T-helper 17 cell (primary cell): ENCODE measurements around the gene TNFSF4. TPM values are rescaled to one million over a fixed set of nuclear protein-coding genes. Genes with fewer than 3 reads are reported as not detected.
A peak's percentile ranks its signal among the peaks of the same experiment; 100 is the strongest.

ENCODE experiments used
- ATAC-seq: fragments of 150-1000 bp; cut with Tn5 transposase; 2 replicates; pipeline ENCODE4 v1.10.0; 2021; ENCODE audit warnings: mild to moderate bottlenecking, moderate library complexity
- DNase-seq, 3 donors: peaks; one replicate each; pipeline versions ENCODE4 v3.0.0 to v3.0.0-alpha.2; 2020 to 2021
- H3K9me3 ChIP-seq: one replicate; pipeline ENCODE4 v1.7.0; 2013; ENCODE audit warnings: low read length, mild to moderate bottlenecking; ENCODE audit not compliant: control insufficient read depth, poor library complexity, severe bottlenecking
- H3K27ac Mint-ChIP-seq: one replicate; pipeline ENCODE4 v1.8.0; 2022; ENCODE audit warnings: mild to moderate bottlenecking, moderate library complexity, mixed read lengths
- H3K27me3 Mint-ChIP-seq: one replicate; pipeline ENCODE4 v1.8.0; 2022; ENCODE audit warnings: mixed read lengths
- H3K36me3 Mint-ChIP-seq: one replicate; pipeline ENCODE4 v1.8.0; 2022; ENCODE audit warnings: low read depth, mixed read lengths
- H3K4me1 Mint-ChIP-seq: one replicate; pipeline ENCODE4 v1.8.0; 2022; ENCODE audit warnings: mild to moderate bottlenecking, mixed read lengths
- H3K4me3 Mint-ChIP-seq: one replicate; pipeline ENCODE4 v1.8.0; 2022; ENCODE audit warnings: mild to moderate bottlenecking, moderate library complexity, mixed read lengths
- total RNA-seq, 4 donors: library from RNA in 2 of 4; stranded (reverse) in 2 of 4; gene quantifications; one replicate each; pipeline ENCODE4 v1.2.3 and lab custom pipeline; 2022 to 2026

The TNFSF4 gene
- total RNA-seq, 2 donors from 2014 or later: 1.9 to 16.0 TPM

- Mint-ChIP-seq H3K27me3 (no peaks in the 10 kb centered on the region), H3K4me1 (peaks cover 42% of the 10 kb centered on the region), H3K4me3 (peak overlapping the region; percentile 49), H3K36me3 (no peaks in the 10 kb centered on the region), H3K27ac (peak overlapping the region; percentile 97)
- H3K9me3 ChIP-seq: no peaks in the 10 kb centered on the region
- ATAC-seq: no peak
- no peak for DNase-seq
Measured at GRCh38 chr1:173204693-173205092, 2.4 kb downstream of the TNFSF4 start.

DNA sequence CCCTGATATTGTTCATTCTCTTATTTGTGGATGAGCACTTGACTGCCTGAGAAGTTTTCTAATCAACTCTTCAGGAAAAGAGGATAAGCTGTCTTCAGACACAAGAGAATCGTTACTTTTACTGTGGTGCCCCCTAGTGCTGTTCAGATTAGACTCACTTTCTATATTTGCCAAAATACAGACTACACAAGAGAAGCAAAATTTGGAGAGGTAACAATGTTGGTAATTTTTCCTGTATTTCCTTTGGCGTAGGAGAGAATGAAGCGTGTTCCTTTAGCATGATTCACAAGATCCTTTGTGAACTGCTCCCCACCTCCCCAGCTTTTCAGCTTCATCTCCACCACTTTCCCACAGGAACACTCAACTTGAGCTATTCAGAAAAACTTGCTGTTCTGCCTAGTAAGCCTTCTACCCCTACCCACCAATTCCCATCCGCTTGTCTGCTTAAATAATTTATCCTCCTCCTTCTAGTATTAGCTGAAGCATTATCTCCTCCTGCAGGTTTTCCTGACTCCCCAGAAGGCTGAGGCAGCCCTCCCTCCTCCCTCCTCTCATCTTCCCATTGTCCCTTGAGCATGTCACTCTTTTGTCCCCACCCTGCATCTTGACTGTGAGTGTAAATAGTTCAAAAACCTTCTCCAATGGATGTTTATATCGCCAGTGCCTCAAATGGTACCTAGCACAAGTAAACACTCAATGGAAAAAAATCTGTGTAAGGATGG, 4.5 kb downstream of the TNFSF4 start:
- ATAC-seq: no peak
- H3K4me1 Mint-ChIP-seq: peaks cover 40% of the 10 kb centered on the region
- no peak overlapping the region for H3K4me3 Mint-ChIP-seq
- no peaks in the 10 kb centered on the region for H3K36me3 Mint-ChIP-seq
- no peak for DNase-seq
- H3K27ac Mint-ChIP-seq: peak overlapping the region; percentile 97
- H3K27me3 Mint-ChIP-seq: no peaks in the 10 kb centered on the region
- H3K9me3 ChIP-seq: no peaks in the 10 kb centered on the region

GRCh38 chr1:173201969-173202368, 5.2 kb downstream of the TNFSF4 start:
- Mint-ChIP-seq H3K27ac (peak overlapping the region; percentile 97), H3K36me3 (no peaks in the 10 kb centered on the region), H3K4me3 (no peak overlapping the region), H3K4me1 (peaks cover 35% of the 10 kb centered on the region), H3K27me3 (no peaks in the 10 kb centered on the region)
- no peak for ATAC-seq
- H3K9me3 ChIP-seq: no peaks in the 10 kb centered on the region
- DNase-seq: no peak

DNA sequence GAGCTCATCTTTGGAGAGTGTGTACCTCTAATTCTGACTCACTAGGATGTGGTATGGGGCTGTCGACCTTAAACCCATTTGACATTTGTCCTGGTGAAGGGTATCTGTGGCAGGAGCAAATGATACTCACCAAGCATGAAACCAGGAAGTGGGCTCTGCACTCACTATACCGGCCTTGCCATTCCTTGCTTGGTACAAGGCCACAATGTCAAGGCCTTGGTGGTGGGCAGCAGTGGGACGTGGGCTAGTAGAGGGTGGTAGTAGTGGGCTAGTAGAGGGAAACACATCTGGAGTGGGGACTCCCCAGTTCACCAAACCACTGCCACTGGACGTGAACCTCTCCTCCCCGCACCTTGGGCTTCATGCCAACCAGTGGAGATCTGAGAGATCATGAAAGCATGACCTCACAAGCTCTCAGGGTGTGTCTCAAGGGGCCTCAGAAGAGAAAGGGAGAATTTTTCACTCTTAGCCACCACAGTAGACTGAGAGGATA, 11.5 kb downstream of the TNFSF4 start:
- H3K27ac Mint-ChIP-seq: no peak overlapping the region
- H3K4me3 Mint-ChIP-seq: no peak overlapping the region
- ATAC-seq (peak; percentile 42), DNase-seq (no peak)
- H3K36me3 Mint-ChIP-seq: peaks cover 2% of the 10 kb centered on the region
- peaks cover 14% of the 10 kb centered on the region for H3K4me1 Mint-ChIP-seq
- H3K9me3 ChIP-seq: no peaks in the 10 kb centered on the region
- no peaks in the 10 kb centered on the region for H3K27me3 Mint-ChIP-seq

- H3K9me3 ChIP-seq: no peaks in the 10 kb centered on the region
- Mint-ChIP-seq H3K4me1 (peaks cover 12% of the 10 kb centered on the region), H3K27me3 (no peaks in the 10 kb centered on the region), H3K27ac (no peak overlapping the region), H3K4me3 (no peak overlapping the region), H3K36me3 (peaks cover 2% of the 10 kb centered on the region)
- DNase-seq (no peak), ATAC-seq (no peak)
Measured at GRCh38 chr1:173193639-173194038, 13.5 kb downstream of the TNFSF4 start.

DNA sequence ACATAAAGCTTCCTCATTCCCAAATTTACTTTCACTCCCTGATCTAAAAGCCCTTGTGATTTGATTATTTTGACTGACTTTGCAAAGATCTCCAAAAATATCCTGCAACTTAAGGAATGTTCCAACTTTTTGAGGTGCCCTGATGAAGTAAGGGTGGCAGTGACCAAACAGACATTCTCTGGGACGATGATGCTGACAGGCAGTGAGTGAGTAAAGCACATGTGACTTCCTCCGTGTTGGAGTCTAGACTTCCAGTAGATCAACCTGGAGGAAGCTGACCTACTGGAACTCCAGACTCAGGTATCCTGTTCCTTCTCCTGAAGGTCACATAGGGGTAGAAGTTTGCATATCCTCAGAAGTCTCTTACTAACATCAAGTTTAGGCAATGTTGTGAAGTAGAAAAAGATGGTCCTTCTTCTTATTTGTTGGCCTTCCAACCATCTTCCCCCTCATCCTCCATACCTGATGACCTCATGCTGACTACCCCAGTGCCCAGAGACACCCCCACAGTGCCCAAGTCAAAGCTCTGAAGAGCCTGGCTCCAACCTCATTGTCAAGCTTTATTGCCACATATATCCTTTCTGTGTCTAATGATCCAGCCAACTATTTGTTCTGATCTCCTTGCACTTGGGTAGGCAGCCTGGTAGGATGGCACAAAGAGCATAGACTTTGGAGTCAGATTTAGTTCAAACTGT, 16.0 kb downstream of the TNFSF4 start:
- H3K9me3 ChIP-seq: no peaks in the 10 kb centered on the region
- H3K4me3 Mint-ChIP-seq: no peak overlapping the region
- no peaks in the 10 kb centered on the region for H3K27me3 Mint-ChIP-seq
- DNase-seq (no peak), ATAC-seq (no peak)
- peaks cover 9% of the 10 kb centered on the region for H3K4me1 Mint-ChIP-seq
- H3K27ac Mint-ChIP-seq: no peak overlapping the region
- H3K36me3 Mint-ChIP-seq: peaks cover 2% of the 10 kb centered on the region

DNA sequence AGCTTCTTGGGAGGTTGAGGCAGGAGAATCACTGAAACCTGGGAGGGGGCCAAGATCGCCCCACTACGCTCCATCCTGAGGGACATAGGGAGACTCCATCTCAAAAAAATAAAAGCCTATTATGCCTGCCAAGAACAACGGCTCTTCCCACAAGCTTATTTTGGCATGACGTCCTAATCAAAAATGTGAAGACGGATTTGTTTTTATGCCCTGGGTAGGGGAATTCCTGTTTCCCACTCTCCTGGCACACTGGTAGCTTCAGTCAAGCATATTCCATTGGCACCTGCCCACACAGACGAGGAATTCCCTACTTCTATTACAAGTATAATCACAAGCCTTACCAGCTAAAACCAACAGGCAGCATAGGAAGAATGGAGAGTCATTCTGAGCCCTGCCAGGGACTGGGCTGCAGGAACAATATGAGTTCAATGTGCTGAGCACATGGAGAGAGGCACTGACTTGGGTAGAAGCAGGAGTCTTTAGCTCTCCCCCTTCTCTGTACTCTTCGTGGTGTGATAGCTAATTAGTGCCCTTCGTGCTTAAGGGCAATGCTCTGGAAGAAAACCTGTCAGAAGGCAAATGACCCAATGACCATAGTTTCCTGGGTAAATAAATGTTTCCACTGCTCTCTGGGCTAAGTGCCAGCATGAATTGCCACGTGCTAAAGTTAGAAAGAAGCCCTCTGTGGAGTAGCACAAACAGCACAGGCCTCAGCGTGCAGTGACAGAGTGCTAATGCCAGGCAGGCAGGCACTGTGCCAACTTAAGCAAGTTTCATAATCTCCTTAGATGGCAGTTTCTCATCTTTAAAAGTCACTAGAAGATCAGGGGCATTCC, 16.8 kb downstream of the TNFSF4 start:
- H3K36me3 Mint-ChIP-seq: peaks cover 2% of the 10 kb centered on the region
- no peak for DNase-seq
- ATAC-seq: no peak
- peaks cover 9% of the 10 kb centered on the region for H3K4me1 Mint-ChIP-seq
- no peaks in the 10 kb centered on the region for H3K27me3 Mint-ChIP-seq
- H3K4me3 Mint-ChIP-seq: no peak overlapping the region
- no peaks in the 10 kb centered on the region for H3K9me3 ChIP-seq
- H3K27ac Mint-ChIP-seq: no peak overlapping the region

DNA sequence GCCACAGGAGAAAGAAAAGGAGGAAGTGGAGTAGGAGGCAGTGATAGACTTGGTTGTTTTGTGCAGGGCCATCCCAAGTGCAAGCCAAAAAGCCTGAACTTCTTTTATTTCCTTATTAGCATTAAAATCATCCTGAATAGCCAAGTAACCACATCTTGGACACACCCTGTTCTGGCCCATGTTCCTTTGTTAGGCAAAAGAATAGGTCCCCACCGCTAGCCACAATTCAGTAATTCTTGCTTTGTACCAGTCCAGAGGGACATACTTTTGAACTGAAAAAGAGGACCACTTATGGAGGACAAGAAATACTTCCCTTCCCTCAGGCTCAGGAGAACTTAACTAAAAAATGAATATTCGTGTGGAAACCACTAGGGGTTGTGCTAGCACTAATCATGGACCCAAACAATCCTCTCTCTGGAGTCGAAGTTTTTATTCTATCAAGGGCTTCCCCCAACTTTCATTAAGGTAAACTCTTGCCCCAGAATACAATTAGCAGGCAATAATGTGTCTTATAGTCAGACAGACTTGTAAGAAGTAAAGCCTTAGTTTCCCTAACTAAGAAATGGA, 19.4 kb downstream of the TNFSF4 start:
- H3K9me3 ChIP-seq: no peaks in the 10 kb centered on the region
- Mint-ChIP-seq H3K4me1 (peaks cover 2% of the 10 kb centered on the region), H3K27me3 (no peaks in the 10 kb centered on the region), H3K36me3 (peaks cover 2% of the 10 kb centered on the region), H3K27ac (no peak overlapping the region), H3K4me3 (no peak overlapping the region)
- DNase-seq (no peak), ATAC-seq (no peak)

DNA sequence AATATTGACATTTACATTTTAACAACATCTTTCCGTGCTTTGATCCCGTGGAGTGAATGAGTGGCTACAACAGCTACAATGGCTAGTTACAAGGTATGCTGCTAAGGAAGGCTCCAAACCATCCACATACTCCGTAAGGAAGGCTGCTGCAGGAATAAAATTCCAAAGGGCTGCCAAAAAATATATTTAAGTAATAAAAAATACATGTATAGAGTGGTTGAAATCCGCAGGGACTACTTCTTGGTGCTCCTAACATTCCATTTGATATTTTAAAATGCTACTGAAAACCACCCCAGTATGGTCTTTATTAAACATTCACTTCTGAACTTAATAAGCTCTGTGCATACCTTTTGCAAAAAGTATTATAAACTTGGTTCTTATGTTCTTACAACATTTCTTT, 25.3 kb downstream of the TNFSF4 start:
- DNase-seq (no peak), ATAC-seq (no peak)
- no peaks in the 10 kb centered on the region for H3K27me3 Mint-ChIP-seq
- H3K36me3 Mint-ChIP-seq: peaks cover 2% of the 10 kb centered on the region
- no peaks in the 10 kb centered on the region for H3K9me3 ChIP-seq
- H3K4me3 Mint-ChIP-seq: no peak overlapping the region
- H3K4me1 Mint-ChIP-seq: no peaks in the 10 kb centered on the region
- H3K27ac Mint-ChIP-seq: no peak overlapping the region

DNA sequence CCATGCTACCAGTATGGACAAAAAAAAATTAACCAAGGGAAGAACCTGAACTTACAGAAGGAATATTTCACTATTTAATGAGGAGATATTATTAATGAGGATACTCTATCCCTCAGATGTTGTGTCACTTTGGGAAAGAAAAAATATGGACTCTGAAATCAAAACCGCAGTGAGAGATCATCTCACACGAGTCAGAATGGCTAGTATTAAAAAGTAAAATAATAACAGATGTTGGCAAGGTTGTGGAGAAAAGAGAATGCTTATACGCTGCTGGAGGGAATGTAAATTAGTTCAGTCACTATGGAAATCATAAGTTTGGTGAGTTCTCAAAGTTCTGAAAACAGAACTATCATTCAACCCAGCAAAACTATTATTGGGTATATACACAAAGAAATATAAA, 30.9 kb downstream of the TNFSF4 start:
- Mint-ChIP-seq H3K27ac (no peak overlapping the region), H3K36me3 (peaks cover 2% of the 10 kb centered on the region), H3K27me3 (no peaks in the 10 kb centered on the region), H3K4me3 (no peak overlapping the region), H3K4me1 (no peaks in the 10 kb centered on the region)
- H3K9me3 ChIP-seq: peaks cover 7% of the 10 kb centered on the region
- DNase-seq: no peak
- no peak for ATAC-seq

GRCh38 chr1:173175514-173176145, 31.5 kb downstream of the TNFSF4 start:
- no peak overlapping the region for H3K4me3 Mint-ChIP-seq
- ATAC-seq: no peak
- peaks cover 7% of the 10 kb centered on the region for H3K9me3 ChIP-seq
- H3K36me3 Mint-ChIP-seq: peaks cover 2% of the 10 kb centered on the region
- no peak for DNase-seq
- H3K27me3 Mint-ChIP-seq: no peaks in the 10 kb centered on the region
- no peaks in the 10 kb centered on the region for H3K4me1 Mint-ChIP-seq
- H3K27ac Mint-ChIP-seq: no peak overlapping the region

DNA sequence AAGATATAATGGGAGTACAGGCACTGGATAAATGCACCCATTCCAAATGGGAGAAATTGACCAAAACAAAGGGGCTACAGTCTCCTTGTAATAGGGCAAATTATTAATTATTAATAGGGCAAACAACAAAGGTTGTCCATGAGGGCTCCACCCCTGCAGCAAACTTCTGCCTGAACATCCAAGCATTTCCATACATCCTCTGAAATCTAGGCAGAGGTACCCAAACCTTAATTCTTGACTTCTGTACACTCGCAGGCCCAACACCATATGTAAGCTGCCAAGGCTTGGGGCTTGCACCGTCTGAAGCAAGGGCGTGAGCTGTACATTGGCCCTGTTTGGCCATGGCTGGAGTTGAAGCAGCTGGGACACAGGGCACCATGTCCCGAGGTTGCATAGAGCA, 33.7 kb downstream of the TNFSF4 start:
- peaks cover 7% of the 10 kb centered on the region for H3K9me3 ChIP-seq
- ATAC-seq (no peak), DNase-seq (no peak)
- Mint-ChIP-seq H3K27me3 (no peaks in the 10 kb centered on the region), H3K4me3 (no peak overlapping the region), H3K36me3 (peaks cover 2% of the 10 kb centered on the region), H3K27ac (no peak overlapping the region), H3K4me1 (no peaks in the 10 kb centered on the region)
